HCT116 (cell line): ENCODE data around the gene STRBP. TPM values are rescaled to one million over a fixed set of nuclear protein-coding genes. Genes with fewer than 3 reads are reported as not detected.

ENCODE experiments used
- ATAC-seq: fragments of 200-7000 bp; cut with Tn5 transposase; 2 replicates; pipeline ENCODE4 v1.9.1; 2020; ENCODE audit warnings: mild to moderate bottlenecking, moderate library complexity
- BruUV-seq: library from RNA; stranded (reverse); fragments of 400-500 nt; replicated peaks from 2 replicates; lab custom pipeline; 2021; lab: Mats Ljungman, UMichigan
- CTCF ChIA-PET: fragments of 300-600 bp; sonication (Branson Sonifier 250); formaldehyde crosslinking; loops from one replicate; lab custom pipeline; 2021; ENCODE audit warnings: antibody characterized with exemption; lab: Charles Lee
- POLR2A ChIA-PET: fragments of 300-600, 350-600 bp; sonication (Branson Sonifier 250); formaldehyde crosslinking; loops from one replicate; lab custom pipeline; 2021; ENCODE audit warnings: antibody characterized with exemption; lab: Charles Lee
- RAD21 ChIA-PET, 2 experiments: fragments of 300-600 bp; sonication (Branson Sonifier 250); formaldehyde crosslinking; loops; one replicate each; lab custom pipeline; 2023; ENCODE audit warnings: low total read pairs in 2 of 2; ENCODE audit not compliant: uncharacterized antibody in 2 of 2, unreplicated experiment in 2 of 2, low non-redundant PET in 1 of 2; lab: Charles Lee
- DNase-seq: peaks from one replicate; pipeline ENCODE4 v3.0.0-alpha.2; 2010; ENCODE audit warnings: low read depth, low spot score
- H2AFZ ChIP-seq: fragments of 200-600 bp; shearing (Covaris generic), sonication (generic); 2 replicates; pipeline ENCODE4 v1.6.1; 2017; ENCODE audit warnings: low read depth, mixed run types, mixed read lengths, antibody characterized with exemption, low read length; ENCODE audit not compliant: poor library complexity, severe bottlenecking
- H3K27ac ChIP-seq: 2 replicates; pipeline ENCODE4 v1.5.1; 2012; ENCODE audit warnings: low read depth, low read length
- H3K27me3 ChIP-seq: fragments of 200-600 bp; sonication (generic); 2 replicates; pipeline ENCODE4 v1.6.1; 2016; ENCODE audit warnings: mixed run types, low read length, mixed read lengths; ENCODE audit not compliant: insufficient read depth
- H3K36me3 ChIP-seq, 2 experiments: fragments of 200-500 bp in 1 of 2; fragments of 200-600 bp in 1 of 2; sonication (Bioruptor generic) in 1 of 2; sonication (generic) in 1 of 2; 2 replicates each; pipeline versions ENCODE4 v1.5.1 to v1.6.1; 2014 to 2016; ENCODE audit warnings: low read length in 2 of 2, inconsistent platforms in 1 of 2, mixed read lengths in 1 of 2, mixed run types in 1 of 2; ENCODE audit not compliant: insufficient read depth in 2 of 2, control insufficient read depth in 1 of 2
- H3K4me1 ChIP-seq, 2 experiments: fragments of 200-600 bp in 1 of 2; sonication (generic) in 1 of 2; 2 replicates each; pipeline versions ENCODE4 v1.5.1 to v1.6.1; 2012 to 2017; ENCODE audit warnings: low read length in 2 of 2, inconsistent platforms in 1 of 2, mild to moderate bottlenecking in 1 of 2, mixed read lengths in 1 of 2, mixed run types in 1 of 2, moderate library complexity in 1 of 2; ENCODE audit not compliant: insufficient read depth in 2 of 2, control insufficient read depth in 1 of 2
- H3K4me2 ChIP-seq: fragments of 200-600 bp; sonication (generic); 2 replicates; pipeline ENCODE4 v1.6.1; 2017; ENCODE audit warnings: mixed run types, low read length, mixed read lengths
- H3K4me3 ChIP-seq, 2 experiments: fragments of 200-600 bp in 1 of 2; sonication (generic) in 1 of 2; replicated peaks in 1 of 2; 2 replicates each; pipeline ENCODE4 v1.5.1; 2011 to 2016; ENCODE audit warnings: low read length in 2 of 2, control low read depth in 1 of 2, low read depth in 1 of 2, mild to moderate bottlenecking in 1 of 2, mixed read lengths in 1 of 2, mixed run types in 1 of 2
- H3K79me2 ChIP-seq: fragments of 200-600 bp; sonication (generic); 2 replicates; pipeline ENCODE4 v1.6.1; 2017; ENCODE audit warnings: mild to moderate bottlenecking, mixed run types, low read length, moderate library complexity, mixed read lengths; ENCODE audit not compliant: insufficient read depth
- H3K9ac ChIP-seq: fragments of 200-600 bp; sonication (generic); 2 replicates; pipeline ENCODE4 v1.6.1; 2016; ENCODE audit warnings: low read length, mixed read lengths
- H3K9me2 ChIP-seq: fragments of 200-600 bp; sonication (generic), shearing (Covaris generic); 2 replicates; pipeline ENCODE4 v1.6.1; 2017; ENCODE audit warnings: mixed run types, mild to moderate bottlenecking, moderate library complexity; ENCODE audit not compliant: insufficient read depth
- H3K9me3 ChIP-seq, 2 experiments: fragments of 200-500 bp in 1 of 2; fragments of 200-600 bp in 1 of 2; sonication (Bioruptor generic) in 1 of 2; sonication (generic) in 1 of 2; 2 replicates each; pipeline ENCODE4 v1.6.1; 2014 to 2017; ENCODE audit warnings: low read length in 2 of 2, mixed read lengths in 2 of 2, inconsistent platforms in 1 of 2, low read depth in 1 of 2, mild to moderate bottlenecking in 1 of 2, mixed run types in 1 of 2, moderate library complexity in 1 of 2; ENCODE audit not compliant: control insufficient read depth in 1 of 2, insufficient read depth in 1 of 2
- H4K20me1 ChIP-seq: fragments of 200-600 bp; sonication (generic), shearing (Covaris generic); 2 replicates; pipeline ENCODE4 v1.6.1; 2017; ENCODE audit warnings: mixed run types, mild to moderate bottlenecking, moderate library complexity; ENCODE audit not compliant: insufficient read depth
- ATF3 ChIP-seq: IDR thresholded peaks from 2 replicates; pipeline ENCODE4 v1.6.1; 2012
- CBX3 ChIP-seq: IDR thresholded peaks from 2 replicates; pipeline ENCODE4 v1.6.1; 2012; ENCODE audit warnings: low read depth
- CEBPB ChIP-seq: IDR thresholded peaks from 2 replicates; pipeline ENCODE4 v1.6.1; 2012; ENCODE audit warnings: low read depth
- JUND ChIP-seq: IDR thresholded peaks from 2 replicates; pipeline ENCODE4 v1.6.1; 2012
- POLR2AphosphoS5 ChIP-seq: IDR thresholded peaks from 2 replicates; pipeline ENCODE4 v1.6.1; 2011; ENCODE audit warnings: mild to moderate bottlenecking, low read depth, low read length, moderate library complexity
- RAD21 ChIP-seq: IDR thresholded peaks from 2 replicates; pipeline ENCODE4 v1.6.1; 2012; ENCODE audit warnings: low read depth, mild to moderate bottlenecking
- SRF ChIP-seq: IDR thresholded peaks from 2 replicates; pipeline ENCODE4 v1.6.1; 2012; ENCODE audit warnings: low read depth
- YY1 ChIP-seq: IDR thresholded peaks from 2 replicates; pipeline ENCODE4 v1.6.1; 2011; ENCODE audit warnings: low read length, low read depth, moderate library complexity, mild to moderate bottlenecking; ENCODE audit not compliant: insufficient replicate concordance; ENCODE audit errors: extremely low read depth
- ZNF274 ChIP-seq: fragments of 200-500 bp; sonication (Bioruptor generic); IDR thresholded peaks from 2 replicates; pipeline ENCODE4 v1.6.1; 2014; ENCODE audit warnings: mild to moderate bottlenecking, low read depth, low read length, inconsistent platforms
- intact Hi-C: fragments of 100-400 bp; cut with micrococcal nuclease; formaldehyde crosslinking; loops from 2 replicates; pipeline ENCODE4 v1.10.0; 2022
- total RNA-seq: library from RNA; stranded (reverse); gene quantifications from one replicate; pipeline ENCODE4 v1.2.1, GENCODE V29; 2021; ENCODE audit not compliant: unreplicated experiment
- TF ChIP-seq, protein P1 (sequence below): IDR thresholded peaks from 2 replicates; pipeline ENCODE4 v1.6.1; 2011; ENCODE audit warnings: mild to moderate bottlenecking, low read length, moderate library complexity; ENCODE audit not compliant: insufficient replicate concordance; ENCODE audit errors: extremely low read depth
- TF ChIP-seq, protein P2 (sequence below), 3 experiments: fragments of 200-600 bp in 1 of 3; sonication (generic) in 1 of 3; IDR thresholded peaks in 2 of 3; conservative IDR thresholded peaks in 1 of 3; 2 replicates each; pipeline ENCODE4 v1.5.1; 2012 to 2017; ENCODE audit warnings: low read depth in 2 of 3, low read length in 2 of 3, antibody characterized with exemption in 1 of 3, borderline replicate concordance in 1 of 3, control low read depth in 1 of 3, mild to moderate bottlenecking in 1 of 3, mixed read lengths in 1 of 3, mixed run types in 1 of 3, moderate library complexity in 1 of 3; ENCODE audit not compliant: insufficient read depth in 1 of 3

Gene STRBP
- total RNA-seq, 1 experiment from 2014 or later = 30.4 TPM

DNA sequence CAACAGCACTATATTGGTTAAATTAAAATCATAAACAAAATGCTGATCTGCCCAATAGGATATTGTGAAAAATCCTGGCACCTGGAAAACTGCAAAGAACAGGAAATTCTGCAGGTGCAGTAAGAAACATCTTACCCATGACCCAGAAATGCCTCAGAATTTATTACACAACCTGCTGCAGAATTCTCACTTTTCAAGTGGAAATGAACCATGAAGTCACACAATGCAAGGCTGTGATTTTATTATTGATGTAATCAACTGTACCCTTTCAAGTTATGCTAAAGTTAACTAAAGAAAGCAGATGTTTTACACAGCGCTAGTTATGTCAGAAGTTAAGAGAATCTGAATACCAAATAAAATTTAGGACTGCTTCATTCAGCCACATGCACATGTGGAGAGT lies 6.0 kb downstream of the STRBP start:
- no peak for DNase-seq

More for the DNA sequence above, 6.0 kb downstream of the STRBP start:
- intact Hi-C loops = no loop called here
- no peak overlapping the region for H2AFZ ChIP-seq
- CTCF ChIA-PET = no interaction called here
- H3K4me2 ChIP-seq = no peak overlapping the region
- H3K4me1 ChIP-seq = peaks cover 7 to 10% of the 10 kb centered on the region in 2 experiments; a peak in 2 of 4 replicates
- peaks cover 9% of the 10 kb centered on the region; the same call in 1 of the 2 replicates for H4K20me1 ChIP-seq
- no peaks in the 10 kb centered on the region for H3K36me3 ChIP-seq
- no peak for ATAC-seq
- RAD21 ChIA-PET = no interaction called here
- no peaks in the 10 kb centered on the region for H3K27me3 ChIP-seq
- H3K9me2 ChIP-seq = no peaks in the 10 kb centered on the region
- BruUV-seq = no TSS peak
- H3K27ac ChIP-seq = no peak overlapping the region
- no peaks in the 10 kb centered on the region for H3K9me3 ChIP-seq
- H3K79me2 ChIP-seq = peaks cover 74% of the 10 kb centered on the region
- no peak overlapping the region for H3K4me3 ChIP-seq
- TF ChIP-seq CBX3 (no peak), SRF (no peak), ZNF274 (no peak), CEBPB (no peak), RAD21 (no peak), POLR2AphosphoS5 (no peak), JUND (no peak), YY1 (no peak), ATF3 (no peak)
- TF ChIP-seq, protein P1, sequence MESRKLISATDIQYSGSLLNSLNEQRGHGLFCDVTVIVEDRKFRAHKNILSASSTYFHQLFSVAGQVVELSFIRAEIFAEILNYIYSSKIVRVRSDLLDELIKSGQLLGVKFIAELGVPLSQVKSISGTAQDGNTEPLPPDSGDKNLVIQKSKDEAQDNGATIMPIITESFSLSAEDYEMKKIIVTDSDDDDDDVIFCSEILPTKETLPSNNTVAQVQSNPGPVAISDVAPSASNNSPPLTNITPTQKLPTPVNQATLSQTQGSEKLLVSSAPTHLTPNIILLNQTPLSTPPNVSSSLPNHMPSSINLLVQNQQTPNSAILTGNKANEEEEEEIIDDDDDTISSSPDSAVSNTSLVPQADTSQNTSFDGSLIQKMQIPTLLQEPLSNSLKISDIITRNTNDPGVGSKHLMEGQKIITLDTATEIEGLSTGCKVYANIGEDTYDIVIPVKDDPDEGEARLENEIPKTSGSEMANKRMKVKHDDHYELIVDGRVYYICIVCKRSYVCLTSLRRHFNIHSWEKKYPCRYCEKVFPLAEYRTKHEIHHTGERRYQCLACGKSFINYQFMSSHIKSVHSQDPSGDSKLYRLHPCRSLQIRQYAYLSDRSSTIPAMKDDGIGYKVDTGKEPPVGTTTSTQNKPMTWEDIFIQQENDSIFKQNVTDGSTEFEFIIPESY = no peak
- TF ChIP-seq, protein P2, sequence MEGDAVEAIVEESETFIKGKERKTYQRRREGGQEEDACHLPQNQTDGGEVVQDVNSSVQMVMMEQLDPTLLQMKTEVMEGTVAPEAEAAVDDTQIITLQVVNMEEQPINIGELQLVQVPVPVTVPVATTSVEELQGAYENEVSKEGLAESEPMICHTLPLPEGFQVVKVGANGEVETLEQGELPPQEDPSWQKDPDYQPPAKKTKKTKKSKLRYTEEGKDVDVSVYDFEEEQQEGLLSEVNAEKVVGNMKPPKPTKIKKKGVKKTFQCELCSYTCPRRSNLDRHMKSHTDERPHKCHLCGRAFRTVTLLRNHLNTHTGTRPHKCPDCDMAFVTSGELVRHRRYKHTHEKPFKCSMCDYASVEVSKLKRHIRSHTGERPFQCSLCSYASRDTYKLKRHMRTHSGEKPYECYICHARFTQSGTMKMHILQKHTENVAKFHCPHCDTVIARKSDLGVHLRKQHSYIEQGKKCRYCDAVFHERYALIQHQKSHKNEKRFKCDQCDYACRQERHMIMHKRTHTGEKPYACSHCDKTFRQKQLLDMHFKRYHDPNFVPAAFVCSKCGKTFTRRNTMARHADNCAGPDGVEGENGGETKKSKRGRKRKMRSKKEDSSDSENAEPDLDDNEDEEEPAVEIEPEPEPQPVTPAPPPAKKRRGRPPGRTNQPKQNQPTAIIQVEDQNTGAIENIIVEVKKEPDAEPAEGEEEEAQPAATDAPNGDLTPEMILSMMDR (IDR thresholded peaks at IDR 0.05 in 2 of 3, conservative IDR thresholded peaks at IDR 0.05 in 1 of 3; ENCODE audit: borderline replicate concordance in 1 of 3, insufficient read depth in 1 of 3, low read depth in 2 of 3, low read length in 2 of 3) = no peak
- H3K9ac ChIP-seq = no peak overlapping the region
- POLR2A ChIA-PET = no interaction called here
